Skeletal muscle satellite cell (primary cell): ENCODE results near the gene NGDN.
"Not testable (repeated sequence)": the region's sequence is repeated elsewhere in the genome, so short reads cannot be mapped to it uniquely, and the experiment has no call there.

ENCODE experiments used
- H3K27me3 ChIP-seq: 2 replicates; pipeline ENCODE4 v1.7.0; 2013; ENCODE audit warnings: low read length; ENCODE audit not compliant: control insufficient read depth, insufficient read depth
- H3K36me3 ChIP-seq: 2 replicates; pipeline ENCODE4 v1.7.0; 2013; ENCODE audit warnings: mild to moderate bottlenecking, control low read depth, low read length; ENCODE audit not compliant: insufficient read depth
- H3K4me1 ChIP-seq: 2 replicates; pipeline ENCODE4 v1.7.0; 2013; ENCODE audit warnings: low read length; ENCODE audit not compliant: control insufficient read depth, insufficient read depth
- H3K4me2 ChIP-seq: 2 replicates; pipeline ENCODE4 v1.7.0; 2013; ENCODE audit warnings: mild to moderate bottlenecking, low read length
- H3K4me3 ChIP-seq: 2 replicates; pipeline ENCODE4 v1.7.0; 2013; ENCODE audit warnings: low read length
- H3K9ac ChIP-seq: 2 replicates; pipeline ENCODE4 v1.7.0; 2013; ENCODE audit warnings: mild to moderate bottlenecking, low read depth, low read length, moderate library complexity
- H3K9me3 ChIP-seq: replicated peaks from 2 replicates; pipeline ENCODE4 v1.7.0; 2013; ENCODE audit warnings: mild to moderate bottlenecking, control low read depth, low read length

Gene NGDN

GRCh38 chr14:23443411-23443812 is 26.1 kb upstream of the NGDN start:
- Histone ChIP-seq H3K4me2 (no peak overlapping the region), H3K36me3 (no peaks in the 10 kb centered on the region), H3K9ac (no peak overlapping the region), H3K9me3 (no peaks in the 10 kb centered on the region), H3K4me1 (no peaks in the 10 kb centered on the region), H3K27me3 (peaks cover 60% of the 10 kb centered on the region), H3K4me3 (no peak overlapping the region)

DNA sequence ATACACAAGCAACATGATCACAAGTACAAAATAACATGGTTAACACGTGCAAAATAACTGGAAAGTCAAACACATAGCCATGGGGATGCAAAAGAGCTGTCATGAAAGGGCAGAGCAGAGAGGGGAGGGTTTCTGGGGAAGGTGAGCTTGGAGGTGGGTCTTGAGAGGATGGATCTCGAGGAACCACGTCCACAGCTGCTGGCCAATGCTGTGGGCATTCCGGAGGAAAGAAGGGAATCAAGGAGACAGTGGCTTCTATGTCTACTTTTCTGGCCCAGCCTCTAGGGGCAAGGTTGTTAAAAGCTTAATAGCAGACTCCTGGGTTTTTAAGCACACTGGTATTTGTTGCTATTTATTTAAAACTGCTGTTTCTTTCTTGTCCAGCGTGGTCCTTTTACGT is 25.6 kb upstream of the NGDN start:
- peaks cover 60% of the 10 kb centered on the region for H3K27me3 ChIP-seq
- H3K4me3 ChIP-seq, result no peak overlapping the region
- H3K36me3 ChIP-seq, result no peaks in the 10 kb centered on the region
- no peaks in the 10 kb centered on the region for H3K9me3 ChIP-seq
- no peak overlapping the region for H3K9ac ChIP-seq
- no peaks in the 10 kb centered on the region for H3K4me1 ChIP-seq
- H3K4me2 ChIP-seq, result no peak overlapping the region

- Histone ChIP-seq H3K9ac (no peak overlapping the region), H3K27me3 (peaks cover 60% of the 10 kb centered on the region), H3K4me3 (no peak overlapping the region)
Observed at GRCh38 chr14:23444314-23444713, 25.2 kb upstream of the NGDN start.

DNA sequence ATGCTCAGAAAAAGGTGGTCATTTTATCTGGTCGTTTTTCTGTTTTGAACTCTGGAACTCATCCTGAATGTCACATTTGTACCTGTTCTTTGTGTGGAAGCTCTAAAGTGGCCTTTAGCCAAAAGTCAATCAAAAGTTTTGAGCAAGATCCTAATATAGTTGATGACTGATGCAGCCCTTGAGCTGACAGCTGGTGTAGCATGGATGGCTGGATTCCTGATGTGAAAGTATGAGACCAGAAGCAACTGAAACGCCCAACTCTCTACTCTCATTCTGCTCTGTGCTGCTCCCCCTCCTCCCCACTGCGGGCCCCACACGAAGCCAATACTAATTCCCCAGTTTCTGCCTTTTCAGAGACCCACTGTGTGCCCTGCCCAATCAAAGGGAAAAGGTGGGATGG is 23.7 kb upstream of the NGDN start:
- Histone ChIP-seq H3K4me2 (no peak overlapping the region), H3K9me3 (no peaks in the 10 kb centered on the region), H3K9ac (no peak overlapping the region), H3K27me3 (peaks cover 63% of the 10 kb centered on the region), H3K4me1 (no peaks in the 10 kb centered on the region), H3K4me3 (no peak overlapping the region), H3K36me3 (no peaks in the 10 kb centered on the region)

More at GRCh38 chr14:23444314-23444713, 25.2 kb upstream of the NGDN start:
- no peak overlapping the region for H3K4me2 ChIP-seq
- no peaks in the 10 kb centered on the region for H3K9me3 ChIP-seq
- H3K36me3 ChIP-seq, result no peaks in the 10 kb centered on the region
- no peaks in the 10 kb centered on the region for H3K4me1 ChIP-seq

DNA sequence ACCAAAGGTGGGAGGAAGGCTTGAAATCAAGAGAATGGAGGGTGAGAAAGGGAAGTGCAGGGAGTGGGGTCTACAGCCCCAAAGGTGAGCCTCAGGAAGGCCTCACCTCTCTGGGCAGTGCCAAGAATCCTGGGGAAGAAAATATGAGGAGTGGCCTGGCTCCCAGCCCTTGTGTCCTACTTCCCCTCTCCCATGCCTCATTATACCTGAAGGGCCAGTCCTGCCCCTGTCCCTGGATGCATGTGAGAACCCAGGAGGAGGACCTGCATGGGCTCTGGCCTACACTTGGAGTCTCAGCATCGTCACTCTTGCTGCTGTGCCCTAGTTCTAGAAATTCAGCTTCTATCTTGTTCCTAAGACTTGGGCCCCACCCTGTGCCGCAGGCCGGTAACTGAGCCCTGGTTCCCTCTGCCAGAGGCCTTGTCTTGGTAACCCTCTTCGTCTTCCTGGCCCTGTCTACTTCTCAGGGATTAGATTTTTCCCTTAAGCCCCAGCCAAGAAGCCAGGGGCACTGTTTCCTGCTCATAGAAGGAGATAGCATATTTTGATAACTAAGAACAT is 23.1 kb upstream of the NGDN start:
- H3K27me3 ChIP-seq, result peaks cover 66% of the 10 kb centered on the region
- no peak overlapping the region for H3K4me3 ChIP-seq
- no peaks in the 10 kb centered on the region for H3K4me1 ChIP-seq
- H3K4me2 ChIP-seq, result no peak overlapping the region
- no peaks in the 10 kb centered on the region for H3K36me3 ChIP-seq
- no peak overlapping the region for H3K9ac ChIP-seq
- no peaks in the 10 kb centered on the region for H3K9me3 ChIP-seq

DNA sequence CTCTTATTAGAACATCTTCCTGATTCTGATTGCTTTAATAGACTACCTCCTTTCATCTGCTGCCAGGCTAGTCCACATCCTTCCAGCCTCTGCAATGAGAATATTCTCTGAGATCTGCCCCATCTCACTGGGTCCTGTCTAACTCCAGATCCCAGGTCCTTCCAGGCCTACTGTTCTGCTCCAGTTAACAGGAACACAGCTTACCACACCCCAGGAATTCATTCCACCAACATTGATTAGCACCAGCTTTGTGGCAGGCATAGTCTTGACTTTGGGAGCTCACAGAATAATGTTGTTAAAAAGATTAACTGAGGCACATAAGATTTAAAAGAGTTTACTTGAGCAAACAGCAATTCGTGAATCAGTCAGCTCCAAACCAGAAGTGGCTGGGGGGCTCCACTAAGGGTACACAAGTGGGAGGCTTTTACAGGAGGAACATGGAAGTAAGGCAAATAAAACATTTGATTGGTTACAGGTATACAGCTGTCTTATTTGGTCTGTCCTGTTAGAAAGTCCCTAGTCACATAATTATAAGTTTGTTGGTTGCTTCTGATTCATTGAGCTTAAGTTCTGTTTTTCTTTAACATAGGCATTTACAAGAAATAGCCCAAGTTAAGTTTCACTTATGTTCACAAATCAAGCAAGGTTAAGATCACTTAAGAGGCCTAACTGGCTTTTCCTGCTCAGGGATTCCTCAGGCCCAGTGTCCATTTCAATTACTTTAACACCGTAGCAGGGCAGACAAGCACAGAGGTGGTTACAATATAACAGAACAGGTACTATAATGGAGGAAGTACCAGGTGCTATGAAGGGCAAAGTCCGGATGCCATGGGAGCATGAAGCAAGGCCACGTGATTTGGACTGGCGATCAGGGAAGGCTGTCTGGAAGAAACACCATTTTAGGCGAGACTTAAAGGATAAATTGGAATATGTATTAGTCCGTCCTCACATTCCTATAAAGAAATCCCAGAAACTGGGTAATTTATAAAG is 21.8 kb upstream of the NGDN start:
- Histone ChIP-seq H3K36me3 (no peaks in the 10 kb centered on the region), H3K4me3 (no peak overlapping the region), H3K27me3 (peaks cover 57% of the 10 kb centered on the region), H3K4me1 (no peaks in the 10 kb centered on the region), H3K9me3 (no peaks in the 10 kb centered on the region), H3K4me2 (no peak overlapping the region), H3K9ac (no peak overlapping the region)

GRCh38 chr14:23449314-23449713 is 20.2 kb upstream of the NGDN start:
- no peaks in the 10 kb centered on the region for H3K9me3 ChIP-seq
- H3K9ac ChIP-seq, result no peak overlapping the region
- H3K36me3 ChIP-seq, result no peaks in the 10 kb centered on the region
- H3K4me2 ChIP-seq, result no peak overlapping the region
- H3K27me3 ChIP-seq, result peaks cover 51% of the 10 kb centered on the region
- H3K4me3 ChIP-seq, result no peak overlapping the region
- no peaks in the 10 kb centered on the region for H3K4me1 ChIP-seq

DNA sequence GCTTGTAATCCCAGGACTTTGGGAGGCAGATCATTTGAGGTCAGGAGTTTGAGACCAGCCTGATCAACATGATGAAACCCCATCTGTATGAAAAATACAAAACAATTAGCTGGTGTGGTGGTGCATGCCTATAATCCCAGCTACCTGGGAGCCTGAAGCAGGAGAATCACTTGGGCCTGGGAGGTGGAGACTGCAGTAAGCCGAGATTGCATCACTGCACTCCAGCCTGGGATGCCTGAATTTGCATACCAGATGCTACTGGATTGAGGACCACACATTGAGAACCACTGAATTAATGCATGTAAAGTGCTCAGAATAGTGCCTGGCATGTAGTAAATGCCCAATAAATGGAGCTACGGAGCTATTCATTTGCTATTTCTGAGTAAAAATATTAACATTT is 19.1 kb upstream of the NGDN start:
- Histone ChIP-seq H3K9me3 (no peaks in the 10 kb centered on the region), H3K27me3 (peaks cover 51% of the 10 kb centered on the region), H3K9ac (no peak overlapping the region), H3K4me2 (no peak overlapping the region), H3K4me1 (no peaks in the 10 kb centered on the region), H3K4me3 (no peak overlapping the region), H3K36me3 (no peaks in the 10 kb centered on the region)

- Histone ChIP-seq H3K27me3 (peaks cover 46% of the 10 kb centered on the region), H3K4me2 (no peak overlapping the region), H3K9me3 (no peaks in the 10 kb centered on the region), H3K36me3 (no peaks in the 10 kb centered on the region), H3K4me3 (no peak overlapping the region), H3K9ac (no peak overlapping the region), H3K4me1 (no peaks in the 10 kb centered on the region)
Observed at GRCh38 chr14:23452237-23452636, 17.3 kb upstream of the NGDN start.

DNA sequence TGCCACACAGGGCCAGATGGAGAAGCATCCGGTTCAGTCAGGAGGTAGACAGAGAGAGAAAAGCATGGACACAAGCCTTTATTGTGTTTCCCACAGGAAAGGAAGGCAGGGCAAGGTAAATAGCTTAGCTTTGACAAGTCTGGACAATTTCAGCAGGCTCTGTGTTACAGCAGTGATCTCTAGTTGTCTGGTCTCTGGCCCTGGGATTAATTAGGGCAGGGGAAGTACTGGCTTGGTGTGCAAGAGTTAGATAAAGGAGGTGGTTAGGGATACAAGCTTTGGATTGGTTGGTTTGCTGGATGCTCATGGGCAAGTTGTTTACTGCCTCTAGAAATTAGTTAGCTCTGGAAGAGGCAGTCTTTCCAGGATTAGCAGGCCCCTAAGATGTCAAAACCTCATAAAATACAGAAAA is 15.1 kb upstream of the NGDN start:
- no peak overlapping the region for H3K9ac ChIP-seq
- H3K27me3 ChIP-seq, result peaks cover 35% of the 10 kb centered on the region
- H3K36me3 ChIP-seq, result no peaks in the 10 kb centered on the region
- H3K4me1 ChIP-seq, result no peaks in the 10 kb centered on the region
- H3K4me2 ChIP-seq, result no peak overlapping the region
- H3K4me3 ChIP-seq, result no peak overlapping the region
- no peaks in the 10 kb centered on the region for H3K9me3 ChIP-seq

- peaks cover 23% of the 10 kb centered on the region for H3K27me3 ChIP-seq
Observed at GRCh38 chr14:23456883-23457586, 12.5 kb upstream of the NGDN start.

More at GRCh38 chr14:23456883-23457586, 12.5 kb upstream of the NGDN start:
- not testable (repeated sequence) for H3K4me3 ChIP-seq, H3K4me2 ChIP-seq, H3K4me1 ChIP-seq, H3K36me3 ChIP-seq, H3K9ac ChIP-seq, H3K9me3 ChIP-seq
